ENCODE measurements around the gene SF1. TPM values are rescaled to one million over a fixed set of nuclear protein-coding genes. Genes with fewer than 3 reads are reported as not detected.

SF1 gene
- total RNA-seq, 4 donors from 2014 or later: 199 to 285 (median 234) TPM

DNA sequence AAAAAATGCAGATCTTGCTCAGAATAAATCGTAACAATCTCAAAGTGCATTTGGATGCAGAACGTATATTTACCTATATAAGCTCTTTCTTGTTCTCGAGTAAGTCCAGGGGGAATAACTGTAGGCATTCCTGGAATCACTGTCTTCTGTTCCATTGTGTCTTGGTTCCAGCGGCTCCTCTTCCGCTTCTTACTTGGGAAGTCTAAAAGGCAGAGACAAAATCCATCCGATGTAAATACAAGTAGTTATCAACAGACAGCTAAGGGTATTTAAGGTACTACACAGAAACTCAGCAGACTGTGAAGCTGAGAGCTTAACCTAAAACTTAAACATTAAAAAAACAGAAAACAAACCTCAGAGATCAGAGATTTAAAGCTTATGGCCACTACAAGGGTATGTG, 1.9 kb downstream of the SF1 start:
- intact Hi-C loops (cut with DNase I): loop anchor here (5.0 kb wide), 1 partner anchor 34 kb away; the partner anchor contains the start of gene RASGRP2
- WGBS: 59% methylated on average over 6 of the region's 6 CpGs
- H3K36me3 ChIP-seq: peaks cover 43 to 57% (median 52%) of the 10 kb centered on the region in 4 donors
- no peaks in the 10 kb centered on the region for H3K9me3 ChIP-seq
- peak overlapping the region in 3 of 4 donors; percentile 100 for H3K27ac ChIP-seq (replicated peaks in 1 of 4)
- H3K27me3 ChIP-seq: no peaks in the 10 kb centered on the region
- no peak for TF ChIP-seq EP300 (IDR thresholded peaks at IDR 0.05)
- TF ChIP-seq, protein P1, sequence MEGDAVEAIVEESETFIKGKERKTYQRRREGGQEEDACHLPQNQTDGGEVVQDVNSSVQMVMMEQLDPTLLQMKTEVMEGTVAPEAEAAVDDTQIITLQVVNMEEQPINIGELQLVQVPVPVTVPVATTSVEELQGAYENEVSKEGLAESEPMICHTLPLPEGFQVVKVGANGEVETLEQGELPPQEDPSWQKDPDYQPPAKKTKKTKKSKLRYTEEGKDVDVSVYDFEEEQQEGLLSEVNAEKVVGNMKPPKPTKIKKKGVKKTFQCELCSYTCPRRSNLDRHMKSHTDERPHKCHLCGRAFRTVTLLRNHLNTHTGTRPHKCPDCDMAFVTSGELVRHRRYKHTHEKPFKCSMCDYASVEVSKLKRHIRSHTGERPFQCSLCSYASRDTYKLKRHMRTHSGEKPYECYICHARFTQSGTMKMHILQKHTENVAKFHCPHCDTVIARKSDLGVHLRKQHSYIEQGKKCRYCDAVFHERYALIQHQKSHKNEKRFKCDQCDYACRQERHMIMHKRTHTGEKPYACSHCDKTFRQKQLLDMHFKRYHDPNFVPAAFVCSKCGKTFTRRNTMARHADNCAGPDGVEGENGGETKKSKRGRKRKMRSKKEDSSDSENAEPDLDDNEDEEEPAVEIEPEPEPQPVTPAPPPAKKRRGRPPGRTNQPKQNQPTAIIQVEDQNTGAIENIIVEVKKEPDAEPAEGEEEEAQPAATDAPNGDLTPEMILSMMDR (IDR thresholded peaks at IDR 0.05): no peak
- H3K4me3 ChIP-seq: peak overlapping the region; percentile 90 to 99 (median 96)
- peaks cover 64 to 68% (median 67%) of the 10 kb centered on the region in 4 donors for H3K4me1 ChIP-seq
- DNase-seq (ENCODE audit: extremely low spot score): no peak

GRCh38 chr11:64774144-64774543, 4.2 kb downstream of the SF1 start:
- Histone ChIP-seq H3K27ac (replicated peaks in 1 of 4) (peak overlapping the region in 3 of 4 donors; percentile 30 to 100 (median 62)), H3K27me3 (no peaks in the 10 kb centered on the region), H3K4me1 (peaks cover 59 to 69% (median 63%) of the 10 kb centered on the region in 4 donors), H3K36me3 (peaks cover 66 to 80% (median 75%) of the 10 kb centered on the region in 4 donors), H3K4me3 (no peak overlapping the region), H3K9me3 (no peaks in the 10 kb centered on the region)
- WGBS: 70% methylated on average over 5 of the region's 5 CpGs
- TF ChIP-seq, protein P1 (IDR thresholded peaks at IDR 0.05): no peak
- TF ChIP-seq POLR2A (IDR thresholded peaks at IDR 0.05; ENCODE audit: low read depth) (no peak), POLR2AphosphoS5 (IDR thresholded peaks at IDR 0.05) (no peak), EP300 (IDR thresholded peaks at IDR 0.05) (no peak)
- intact Hi-C loops (cut with DNase I): no loop called here
- no peak for DNase-seq (ENCODE audit: extremely low spot score)

DNA sequence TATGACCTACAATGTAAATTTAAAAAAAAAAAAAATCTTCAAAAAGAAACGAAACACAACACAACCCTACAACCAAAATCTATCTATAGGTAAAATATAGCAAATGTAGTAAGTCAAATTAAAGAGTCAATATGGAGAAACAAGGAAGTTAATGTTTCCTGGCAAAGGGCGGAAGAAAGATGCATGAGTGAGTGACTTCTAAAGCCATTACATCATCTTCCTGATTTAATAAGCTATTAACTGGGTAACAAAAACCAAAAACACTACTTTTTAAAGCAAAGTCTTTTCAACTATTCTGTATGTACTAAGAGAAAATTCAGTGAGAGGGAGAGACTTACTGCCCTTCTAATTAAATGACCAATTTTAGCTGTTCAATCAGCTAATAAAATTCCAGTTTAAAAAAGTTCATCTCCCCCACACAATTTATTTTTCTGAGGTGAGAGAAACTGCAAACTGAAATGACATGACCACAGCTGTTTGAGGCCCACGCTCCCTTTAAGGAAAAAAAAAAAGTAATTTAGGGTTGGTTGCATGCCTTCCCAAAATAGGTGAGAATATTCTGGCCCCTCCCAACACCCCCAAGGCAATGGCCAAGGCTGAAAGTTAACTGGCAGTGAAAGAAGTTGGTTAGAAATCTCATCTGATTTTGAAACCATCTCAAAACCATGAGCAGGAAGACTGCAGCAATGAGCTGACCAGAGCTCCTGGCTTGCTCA, 5.9 kb downstream of the SF1 start:
- peak overlapping the region; percentile 38 to 100 (median 66) for H3K27ac ChIP-seq (replicated peaks in 1 of 4)

GRCh38 chr11:64771861-64772260, 6.5 kb downstream of the SF1 start:
- Histone ChIP-seq H3K27ac (replicated peaks in 1 of 4) (peak overlapping the region; percentile 38 to 100 (median 66)), H3K36me3 (peaks cover 89 to 100% (median 97%) of the 10 kb centered on the region in 4 donors), H3K4me3 (no peak overlapping the region), H3K9me3 (no peaks in the 10 kb centered on the region), H3K4me1 (peaks cover 65 to 82% (median 76%) of the 10 kb centered on the region in 4 donors), H3K27me3 (no peaks in the 10 kb centered on the region)
- no peak for TF ChIP-seq EP300 (IDR thresholded peaks at IDR 0.05)
- no peak for TF ChIP-seq POLR2AphosphoS5 (IDR thresholded peaks at IDR 0.05)
- TF ChIP-seq, protein P1 (IDR thresholded peaks at IDR 0.05): no peak
- no peak for TF ChIP-seq POLR2A (IDR thresholded peaks at IDR 0.05; ENCODE audit: low read depth)
- intact Hi-C loops (cut with DNase I): no loop called here
- WGBS: 76% methylated on average over 2 of the region's 2 CpGs
- DNase-seq (ENCODE audit: extremely low spot score): no peak

More for the DNA sequence above, 5.9 kb downstream of the SF1 start:
- TF ChIP-seq, protein P1 (IDR thresholded peaks at IDR 0.05): no peak
- peak in 1 of 2 donors; percentile 9 for TF ChIP-seq POLR2AphosphoS5 (IDR thresholded peaks at IDR 0.05)
- Histone ChIP-seq H3K4me3 (no peak overlapping the region), H3K9me3 (no peaks in the 10 kb centered on the region), H3K36me3 (peaks cover 83 to 96% (median 92%) of the 10 kb centered on the region in 4 donors), H3K27me3 (no peaks in the 10 kb centered on the region), H3K4me1 (peaks cover 68 to 81% (median 75%) of the 10 kb centered on the region in 4 donors)
- WGBS: 32% methylated on average over 3 of the region's 3 CpGs
- DNase-seq (ENCODE audit: extremely low spot score): no peak
- intact Hi-C loops (cut with DNase I): no loop called here

All from esophagus muscularis mucosa (tissue), 4 donors.